Activated CD4-positive, alpha-beta T cell treated with anti-CD3 and anti-CD28 coated beads, Interleukin-2, amount 10 ng/mL, durations not matched to agents 7 days and 5 days (primary cell): ENCODE measurements around the gene PAWR. TPM values are rescaled to one million over a fixed set of nuclear protein-coding genes. Genes with fewer than 3 reads are reported as not detected.
"Not testable (repeated sequence)": the region's sequence is repeated elsewhere in the genome, so short reads cannot be mapped to it uniquely, and the experiment has no call there.

ENCODE experiments used
- CTCF ChIA-PET: fragments of 350-600 bp; sonication (Branson Sonifier 250); formaldehyde crosslinking; loops from one replicate; lab custom pipeline; 2021; ENCODE audit warnings: antibody characterized with exemption; lab: Charles Lee
- POLR2A ChIA-PET: fragments of 350-600 bp; sonication (Branson Sonifier 250); formaldehyde crosslinking; loops from one replicate; lab custom pipeline; 2021; ENCODE audit warnings: antibody characterized with exemption; lab: Charles Lee
- DNase-seq: peaks from one replicate; pipeline ENCODE4 v3.0.0-alpha.2; 2020
- H3K27ac Mint-ChIP-seq: one replicate; pipeline ENCODE4 v1.8.0; 2021; ENCODE audit warnings: mild to moderate bottlenecking, moderate library complexity, mixed read lengths
- H3K27me3 Mint-ChIP-seq: one replicate; pipeline ENCODE4 v1.8.0; 2021; ENCODE audit warnings: mixed read lengths
- H3K36me3 Mint-ChIP-seq: one replicate; pipeline ENCODE4 v1.8.0; 2021; ENCODE audit warnings: low read depth, mixed read lengths
- H3K4me1 Mint-ChIP-seq: one replicate; pipeline ENCODE4 v1.8.0; 2021; ENCODE audit warnings: mixed read lengths
- H3K4me3 Mint-ChIP-seq: one replicate; pipeline ENCODE4 v1.8.0; 2021; ENCODE audit warnings: mild to moderate bottlenecking, moderate library complexity, mixed read lengths
- H3K9me3 Mint-ChIP-seq: one replicate; pipeline ENCODE4 v1.8.0; 2021; ENCODE audit warnings: mixed read lengths
- total RNA-seq, 2 experiments: library from RNA; stranded (reverse); gene quantifications; one replicate each; pipeline ENCODE4 v1.2.3, GENCODE V29; 2021

The PAWR gene
- total RNA-seq, 2 experiments from 2014 or later, result 7.6 to 8.0 TPM

DNA sequence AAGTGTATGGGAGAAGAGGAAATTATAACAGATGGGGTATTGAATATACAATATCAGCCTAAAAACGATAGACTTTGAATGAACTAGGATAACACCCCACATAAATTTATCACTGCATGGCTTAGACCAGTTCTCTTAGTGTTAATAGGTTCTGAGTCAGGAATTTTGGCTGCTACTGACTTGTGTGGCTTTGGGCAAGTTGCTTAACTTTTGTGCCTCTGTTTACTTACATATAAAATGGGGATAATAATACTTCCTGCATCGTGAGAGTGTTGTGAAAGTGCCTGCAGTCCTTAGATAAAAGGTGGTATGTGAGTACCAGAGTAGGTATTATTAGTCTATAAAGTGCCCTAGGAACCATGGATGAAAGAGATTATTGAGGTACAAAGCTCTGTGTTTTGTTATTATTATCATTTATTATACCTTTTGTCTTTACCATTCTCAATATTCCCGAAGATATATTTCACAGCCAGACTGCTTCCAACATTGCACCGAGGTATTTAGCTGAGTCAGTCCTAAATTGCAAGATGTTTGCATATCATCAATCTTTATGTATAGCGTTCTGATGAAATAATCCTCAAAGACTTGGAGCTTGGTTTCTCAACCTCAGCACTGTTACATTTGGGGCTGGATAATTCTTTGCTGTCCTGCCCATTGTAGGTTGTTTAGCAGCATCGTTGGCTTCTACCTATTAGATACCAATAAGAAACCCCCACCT, 2.3 kb upstream of the PAWR start:
- Mint-ChIP-seq H3K36me3 (no peaks in the 10 kb centered on the region), H3K4me1 (peaks cover 14% of the 10 kb centered on the region), H3K9me3 (no peaks in the 10 kb centered on the region), H3K27me3 (peaks cover 51% of the 10 kb centered on the region), H3K27ac (no peak overlapping the region), H3K4me3 (no peak overlapping the region)
- POLR2A ChIA-PET, result no interaction called here
- CTCF ChIA-PET, result no interaction called here
- DNase-seq, result no peak

DNA sequence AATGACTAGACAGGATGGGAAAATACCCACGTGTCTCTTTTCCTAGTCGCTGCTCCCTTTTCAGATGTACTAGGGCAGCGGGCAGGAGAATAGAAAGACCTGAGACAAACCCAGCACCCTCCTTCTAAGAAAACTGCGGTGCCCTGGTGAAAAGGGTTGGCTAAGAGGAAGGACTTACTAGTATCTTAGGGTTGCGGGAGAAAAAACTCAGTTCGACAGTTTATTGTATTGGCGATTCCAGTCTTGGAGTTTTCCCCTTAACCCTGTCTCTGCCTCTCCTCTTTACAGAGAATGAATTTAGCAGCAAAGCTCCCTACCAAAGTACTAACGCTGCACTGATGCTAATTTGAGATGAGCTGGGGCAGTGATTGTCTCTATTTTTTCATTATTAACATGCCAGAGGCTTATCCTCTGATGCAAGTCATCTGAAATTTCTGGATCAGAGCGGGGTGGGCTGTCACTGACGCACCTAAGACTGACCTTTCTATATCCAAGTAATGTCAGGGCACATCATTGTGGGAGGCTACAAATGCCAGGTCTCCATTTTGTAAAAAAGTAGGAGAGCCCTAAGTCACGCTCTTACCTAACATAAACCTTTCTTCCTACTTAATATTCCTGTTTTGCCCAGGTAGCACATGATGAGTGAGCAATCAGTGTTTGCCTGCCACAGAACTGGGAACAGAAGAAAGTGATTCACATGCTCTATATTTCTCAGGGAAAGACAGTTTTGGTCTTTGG, 916 bp upstream of the PAWR start:
- no peak for DNase-seq

DNA sequence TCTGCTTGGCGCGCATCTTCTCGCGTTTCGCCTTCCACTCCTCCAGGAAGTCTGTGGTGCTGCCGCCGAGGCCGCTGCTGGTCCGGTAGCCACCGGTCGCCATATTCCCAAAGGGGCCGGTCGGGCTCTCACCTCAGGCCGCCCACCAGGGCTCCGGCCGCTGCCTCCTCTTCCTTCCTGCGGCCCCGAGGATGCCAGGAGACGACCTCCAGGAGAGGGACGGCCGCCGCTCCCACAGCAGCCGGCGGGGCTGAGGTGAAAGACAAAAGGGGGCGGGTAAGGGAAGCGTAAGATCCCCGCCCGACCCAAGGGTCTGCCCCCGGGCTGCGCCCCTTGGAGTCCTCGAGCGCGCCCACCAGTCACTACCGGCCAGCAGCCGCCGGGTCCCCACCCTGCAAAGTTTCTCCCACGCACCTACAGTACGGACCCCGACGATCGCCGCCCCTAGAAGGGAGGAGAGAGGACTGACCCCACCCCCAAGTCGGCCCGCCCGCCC, 574 bp downstream of the PAWR start:
- peaks cover 64% of the 10 kb centered on the region for H3K27me3 Mint-ChIP-seq
- peak overlapping the region; percentile 79 for H3K4me3 Mint-ChIP-seq
- ChIA-PET CTCF (no interaction called here), POLR2A (no interaction called here)
- DNase-seq, result no peak
- peaks cover 17% of the 10 kb centered on the region for H3K4me1 Mint-ChIP-seq
- no peaks in the 10 kb centered on the region for H3K9me3 Mint-ChIP-seq
- no peaks in the 10 kb centered on the region for H3K36me3 Mint-ChIP-seq
- no peak overlapping the region for H3K27ac Mint-ChIP-seq

More for the DNA sequence above, 916 bp upstream of the PAWR start:
- peaks cover 17% of the 10 kb centered on the region for H3K4me1 Mint-ChIP-seq
- POLR2A ChIA-PET, result no interaction called here
- H3K27ac Mint-ChIP-seq, result peak overlapping the region; percentile 7
- CTCF ChIA-PET, result no interaction called here
- no peaks in the 10 kb centered on the region for H3K9me3 Mint-ChIP-seq
- no peaks in the 10 kb centered on the region for H3K36me3 Mint-ChIP-seq
- H3K27me3 Mint-ChIP-seq, result peaks cover 58% of the 10 kb centered on the region
- peak overlapping the region; percentile 65 for H3K4me3 Mint-ChIP-seq

DNA sequence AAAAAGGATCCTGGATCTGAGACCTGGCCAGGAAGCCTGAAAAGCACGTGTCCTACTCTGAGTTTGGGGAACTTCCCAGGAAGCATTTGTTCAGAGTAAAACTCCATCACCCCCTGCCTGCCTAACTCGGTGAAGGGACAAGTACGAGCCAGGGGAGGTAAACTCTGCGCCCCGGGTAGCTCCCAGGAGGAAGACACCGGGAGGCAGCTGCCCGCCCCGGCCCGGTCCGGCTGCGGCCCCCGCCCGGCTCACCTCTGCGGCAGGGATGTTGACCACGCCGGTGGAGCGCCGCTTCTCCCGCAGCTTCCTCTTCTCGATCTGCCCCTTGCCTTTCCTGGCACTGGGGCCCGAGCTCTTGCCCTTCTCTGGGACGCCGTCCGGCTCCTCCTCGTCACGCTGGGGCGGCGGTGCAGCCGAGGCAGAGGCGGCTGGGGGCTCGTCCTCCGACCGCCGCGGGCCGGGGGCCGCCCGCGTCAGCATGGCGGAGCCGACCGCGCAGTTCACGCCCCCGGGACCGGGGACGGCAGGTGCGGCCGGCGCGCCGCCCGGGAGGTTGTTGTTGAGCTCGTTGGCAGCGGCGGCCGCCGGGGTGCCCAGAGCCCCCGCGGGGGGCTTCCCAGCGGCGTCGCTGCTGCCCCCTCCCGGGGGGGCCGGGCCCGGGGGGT, 1.2 kb downstream of the PAWR start:
- no peaks in the 10 kb centered on the region for H3K9me3 Mint-ChIP-seq
- peaks cover 65% of the 10 kb centered on the region for H3K27me3 Mint-ChIP-seq
- POLR2A ChIA-PET, result no interaction called here
- DNase-seq, result no peak
- CTCF ChIA-PET, result no interaction called here
- peak overlapping the region; percentile 79 for H3K4me3 Mint-ChIP-seq
- peak overlapping the region; percentile 75 for H3K27ac Mint-ChIP-seq
- no peaks in the 10 kb centered on the region for H3K36me3 Mint-ChIP-seq
- peaks cover 17% of the 10 kb centered on the region for H3K4me1 Mint-ChIP-seq

DNA sequence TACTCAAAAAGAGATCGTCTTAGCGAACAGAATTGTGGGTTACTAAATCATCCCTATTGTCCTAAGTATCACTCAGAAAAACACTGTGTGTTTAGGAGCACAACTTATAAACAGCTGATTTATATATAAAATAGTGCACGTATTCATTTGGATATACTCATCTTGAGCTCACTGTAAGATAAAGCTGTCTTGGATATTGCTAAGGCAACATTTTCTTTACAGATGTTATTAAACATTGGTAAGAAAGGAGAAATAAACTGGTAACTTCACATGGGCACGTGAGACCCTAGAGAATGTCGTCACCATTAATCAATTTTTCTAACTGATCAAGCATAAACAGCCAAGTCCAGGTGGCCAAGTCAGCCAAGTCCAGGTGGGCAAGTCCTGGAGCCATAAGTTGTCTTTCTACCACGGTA, 1.7 kb downstream of the PAWR start:
- no peaks in the 10 kb centered on the region for H3K36me3 Mint-ChIP-seq
- DNase-seq, result no peak
- peaks cover 61% of the 10 kb centered on the region for H3K27me3 Mint-ChIP-seq
- peak overlapping the region; percentile 75 for H3K27ac Mint-ChIP-seq
- POLR2A ChIA-PET, result no interaction called here
- no peaks in the 10 kb centered on the region for H3K9me3 Mint-ChIP-seq
- H3K4me1 Mint-ChIP-seq, result peaks cover 17% of the 10 kb centered on the region
- CTCF ChIA-PET, result no interaction called here
- H3K4me3 Mint-ChIP-seq, result peak overlapping the region; percentile 71

DNA sequence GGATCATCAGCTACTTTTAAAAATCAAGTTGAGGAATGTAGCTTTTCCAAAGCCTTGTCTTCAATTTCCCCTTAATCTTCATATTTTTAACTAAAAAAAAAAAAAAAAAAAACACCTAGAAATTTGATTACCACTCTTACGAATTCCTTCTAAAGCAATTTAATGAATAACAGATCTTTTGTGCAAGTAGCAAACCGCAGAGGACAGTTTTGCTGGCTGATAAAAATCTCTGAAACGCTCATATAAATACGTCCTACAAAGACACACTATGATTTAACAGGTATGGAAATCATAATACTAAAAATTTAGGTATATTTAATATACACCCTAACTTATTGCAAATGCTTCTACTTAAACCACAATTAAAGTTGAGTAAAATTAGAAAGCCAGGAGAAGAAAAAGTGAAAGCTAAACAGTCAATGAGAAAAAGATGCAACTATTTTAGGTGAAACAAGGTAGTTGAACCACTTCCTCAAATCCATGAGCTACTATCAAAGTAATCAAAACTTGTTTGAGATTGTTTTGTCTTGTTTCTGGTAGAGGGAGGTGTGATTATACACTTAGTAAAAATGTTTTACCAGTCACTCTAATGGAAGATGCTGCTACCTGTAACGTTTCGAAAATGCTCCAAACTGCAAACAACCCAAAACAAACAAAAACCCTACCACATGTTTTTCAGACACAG, 2.2 kb downstream of the PAWR start:
- Mint-ChIP-seq H3K4me1 (peaks cover 17% of the 10 kb centered on the region), H3K27ac (peak overlapping the region; percentile 75), H3K4me3 (peak overlapping the region; percentile 71), H3K9me3 (no peaks in the 10 kb centered on the region), H3K27me3 (peaks cover 58% of the 10 kb centered on the region), H3K36me3 (no peaks in the 10 kb centered on the region)
- ChIA-PET CTCF (no interaction called here), POLR2A (no interaction called here)
- DNase-seq, result no peak

DNA sequence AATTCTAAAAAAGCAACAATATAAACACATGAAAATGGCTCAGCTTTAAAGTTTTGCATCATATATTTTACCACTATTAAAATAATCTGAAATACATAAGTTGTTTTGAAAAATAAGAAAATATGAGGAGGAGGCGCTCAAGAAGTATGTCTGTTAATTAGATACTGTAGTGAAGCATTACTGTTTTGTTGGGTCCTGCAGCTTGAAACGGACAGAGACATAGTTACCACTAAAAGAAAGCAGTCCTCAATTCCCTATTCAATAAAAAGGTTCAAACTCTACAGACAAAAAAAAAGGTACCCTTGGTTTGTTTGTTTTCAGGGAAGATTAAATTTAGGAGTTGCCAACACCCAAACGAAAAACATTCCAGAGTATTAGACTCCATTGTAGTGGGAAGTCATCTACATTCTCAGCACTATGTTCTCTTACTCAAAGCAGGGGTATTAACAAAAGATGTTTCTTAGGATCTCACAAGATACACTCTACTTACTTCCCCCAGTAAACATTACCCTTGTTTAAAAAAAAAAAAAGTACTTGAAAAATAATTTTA, 3.0 kb downstream of the PAWR start:
- ChIA-PET CTCF (no interaction called here), POLR2A (no interaction called here)
- no peaks in the 10 kb centered on the region for H3K36me3 Mint-ChIP-seq
- peaks cover 50% of the 10 kb centered on the region for H3K27me3 Mint-ChIP-seq
- peaks cover 17% of the 10 kb centered on the region for H3K4me1 Mint-ChIP-seq
- no peaks in the 10 kb centered on the region for H3K9me3 Mint-ChIP-seq
- no peak overlapping the region for H3K27ac Mint-ChIP-seq
- H3K4me3 Mint-ChIP-seq, result peak overlapping the region; percentile 61
- DNase-seq, result no peak

DNA sequence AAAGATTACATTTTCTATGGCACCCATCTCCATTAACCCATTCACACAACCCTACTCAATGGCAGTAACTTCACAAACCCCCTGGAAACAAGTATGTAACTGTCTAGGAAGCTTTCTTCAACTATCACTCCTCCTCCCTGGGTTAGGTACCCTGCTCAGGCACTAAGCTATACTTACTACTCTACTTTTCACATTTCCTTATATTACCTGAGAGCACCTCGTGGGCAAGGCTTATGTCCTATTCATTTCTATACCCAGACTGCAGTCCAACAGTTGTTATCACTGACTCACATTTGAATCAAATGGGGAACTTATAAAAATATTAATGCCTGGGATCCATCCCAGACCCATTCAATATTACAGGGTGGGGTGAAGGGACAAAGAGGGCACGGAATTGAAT, 4.6 kb downstream of the PAWR start:
- POLR2A ChIA-PET, result no interaction called here
- no peak overlapping the region for H3K4me3 Mint-ChIP-seq
- no peaks in the 10 kb centered on the region for H3K9me3 Mint-ChIP-seq
- H3K4me1 Mint-ChIP-seq, result peaks cover 15% of the 10 kb centered on the region
- peaks cover 35% of the 10 kb centered on the region for H3K27me3 Mint-ChIP-seq
- DNase-seq, result no peak
- H3K36me3 Mint-ChIP-seq, result no peaks in the 10 kb centered on the region
- CTCF ChIA-PET, result no interaction called here
- no peak overlapping the region for H3K27ac Mint-ChIP-seq

DNA sequence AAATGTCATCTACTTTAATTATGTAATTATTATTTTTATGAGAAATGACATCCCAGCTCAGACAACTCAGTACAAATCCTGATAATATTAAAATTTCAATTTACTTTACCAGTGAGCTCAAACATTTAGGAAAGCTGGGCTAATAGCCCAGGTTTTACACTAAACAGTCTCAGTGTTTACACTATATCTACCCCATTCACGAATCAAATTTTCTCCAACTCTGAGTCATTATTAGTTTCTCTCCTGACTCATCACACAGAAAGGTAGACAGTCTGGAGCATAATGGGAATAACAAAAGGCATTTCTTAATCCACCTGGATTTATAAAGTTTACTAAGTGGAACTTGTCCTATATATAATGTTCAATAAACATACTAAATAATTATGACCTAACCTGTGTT, 5.7 kb downstream of the PAWR start:
- no peak for DNase-seq
- Mint-ChIP-seq H3K4me1 (peaks cover 15% of the 10 kb centered on the region), H3K27me3 (peaks cover 36% of the 10 kb centered on the region), H3K4me3 (no peak overlapping the region), H3K27ac (no peak overlapping the region), H3K9me3 (no peaks in the 10 kb centered on the region), H3K36me3 (no peaks in the 10 kb centered on the region)
- ChIA-PET POLR2A (no interaction called here), CTCF (no interaction called here)

DNA sequence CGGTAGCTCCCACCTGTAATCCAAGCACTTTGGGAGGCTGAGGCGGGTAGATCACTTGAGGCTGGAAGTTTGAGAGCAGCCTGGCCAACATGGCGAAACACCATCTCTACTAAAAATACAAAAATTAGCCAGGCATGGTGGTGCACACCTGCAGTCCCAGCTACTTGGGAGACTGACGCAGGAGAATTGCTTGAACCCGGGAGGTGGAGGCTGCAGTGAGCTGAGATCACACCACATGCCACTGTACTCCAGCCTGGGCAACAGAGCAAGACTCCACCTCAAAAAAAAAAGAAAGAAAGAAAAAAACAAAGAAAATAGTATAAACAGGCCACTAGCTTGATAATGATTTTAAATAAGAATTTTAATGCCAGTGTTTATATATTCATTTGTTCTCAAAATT, 6.4 kb downstream of the PAWR start:
- DNase-seq, CTCF ChIA-PET, H3K9me3 Mint-ChIP-seq, H3K36me3 Mint-ChIP-seq, H3K4me3 Mint-ChIP-seq, H3K27ac Mint-ChIP-seq, POLR2A ChIA-PET: not testable (repeated sequence)
- peaks cover 41% of the 10 kb centered on the region for H3K27me3 Mint-ChIP-seq
- H3K4me1 Mint-ChIP-seq, result peaks cover 14% of the 10 kb centered on the region

DNA sequence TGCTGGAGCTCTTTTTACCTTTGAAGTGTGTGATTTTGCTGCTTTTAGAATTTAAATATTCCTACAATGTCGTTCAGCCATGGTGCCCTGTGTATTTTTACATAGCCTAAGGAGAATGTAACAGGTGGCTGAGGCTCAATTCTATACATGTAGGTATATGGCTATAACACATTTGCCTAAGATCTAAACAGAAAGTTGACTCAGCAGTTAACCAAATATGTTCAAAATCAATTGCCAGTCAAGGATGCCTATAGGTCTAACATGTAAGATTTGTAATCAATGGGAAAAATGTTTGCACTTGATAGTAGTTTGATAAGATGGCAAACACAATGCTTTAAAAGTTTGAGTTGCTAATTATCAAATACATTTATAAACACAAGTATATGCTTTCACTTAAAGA, 8.2 kb downstream of the PAWR start:
- Mint-ChIP-seq H3K9me3 (no peaks in the 10 kb centered on the region), H3K27ac (no peak overlapping the region), H3K4me1 (no peaks in the 10 kb centered on the region), H3K4me3 (no peak overlapping the region), H3K36me3 (no peaks in the 10 kb centered on the region), H3K27me3 (peaks cover 26% of the 10 kb centered on the region)
- ChIA-PET CTCF (no interaction called here), POLR2A (no interaction called here)
- no peak for DNase-seq

DNA sequence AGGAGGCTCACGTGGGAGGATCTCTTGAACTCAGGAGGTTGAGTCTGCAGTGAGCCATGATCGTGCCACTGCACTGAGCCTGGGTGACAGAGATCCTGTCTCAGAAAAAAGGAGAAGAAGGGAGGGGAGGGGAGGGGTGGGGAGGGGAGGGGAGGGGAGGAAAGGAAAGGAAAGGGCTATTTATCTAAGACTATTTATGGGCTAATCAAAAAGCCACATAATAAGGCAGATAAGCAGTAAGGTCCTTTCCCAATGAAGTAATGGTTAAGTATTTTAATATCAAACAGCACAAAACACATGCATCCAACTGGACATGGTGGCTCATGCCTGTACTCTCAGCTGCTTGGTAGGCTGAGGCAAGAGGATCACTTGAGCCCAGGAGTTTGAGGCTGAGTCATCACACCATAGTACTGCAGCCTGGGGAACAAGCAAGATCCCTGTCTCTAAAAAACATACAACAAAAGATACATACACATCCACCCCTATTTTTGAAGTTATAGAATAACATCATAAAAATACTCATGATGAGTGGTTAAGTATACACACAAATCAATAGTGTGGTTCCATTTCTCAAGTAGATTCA, 9.7 kb downstream of the PAWR start:
- ChIA-PET POLR2A (no interaction called here), CTCF (no interaction called here)
- no peak overlapping the region for H3K27ac Mint-ChIP-seq
- H3K4me3 Mint-ChIP-seq, result no peak overlapping the region
- H3K9me3 Mint-ChIP-seq, result no peaks in the 10 kb centered on the region
- H3K4me1 Mint-ChIP-seq, result no peaks in the 10 kb centered on the region
- peaks cover 17% of the 10 kb centered on the region for H3K27me3 Mint-ChIP-seq
- no peak for DNase-seq
- H3K36me3 Mint-ChIP-seq, result no peaks in the 10 kb centered on the region
